ENCODE results near the gene PODXL2. TPM values are rescaled to one million over a fixed set of nuclear protein-coding genes. Genes with fewer than 3 reads are reported as not detected.

Gene PODXL2
- total RNA-seq, 1 experiment from 2014 or later: 15.3 TPM

DNA sequence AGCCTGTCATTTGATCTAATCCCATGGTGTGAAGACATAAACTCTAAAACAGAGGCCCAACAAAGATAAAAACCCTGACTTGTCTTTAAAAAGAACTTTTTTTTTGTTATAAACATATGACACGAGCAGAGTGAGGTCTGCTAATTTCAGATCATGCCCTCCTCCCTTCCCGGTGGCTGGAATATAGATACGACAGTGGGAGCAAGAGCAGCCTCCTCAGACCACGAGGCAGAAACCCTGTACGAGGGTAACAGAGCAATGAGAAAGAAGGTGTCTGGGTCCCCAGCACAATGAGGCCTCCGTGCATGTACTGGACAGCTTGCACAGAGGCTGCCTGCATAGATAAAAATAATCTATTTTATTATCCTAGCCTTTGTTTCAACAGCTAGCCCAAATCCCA, 44.3 kb upstream of the PODXL2 start:
- H3K9me3 ChIP-seq (ENCODE audit: control insufficient read depth, insufficient read depth, low read depth, low read length): no peaks in the 10 kb centered on the region
- ATAC-seq (no peak), DNase-seq (ENCODE audit: low read depth, low spot score) (no peak)
- H3K4me3 ChIP-seq (ENCODE audit: low read depth in 2 of 2, low read length in 2 of 2): no peak overlapping the region
- intact Hi-C loops (cut with micrococcal nuclease; ENCODE audit: unreplicated experiment) (no loop called here), in situ Hi-C loops (cut with HindIII; ENCODE audit: low pct_unique_long_range_greater_than_20kb, low sequenced_read_pairs) (no loop called here)
- ChIA-PET POLR2A (interaction anchor here (0.5 to 0.7 kb wide), 2 partner anchors 19 to 1051 kb away, joined by 3 to 15 read pairs; no protein-coding TSS in a partner anchor), CTCF (interaction anchor here (2.2 kb wide), 1 partner anchor 9 kb away, joined by 8 read pairs; no protein-coding TSS in a partner anchor)
- peaks cover 8% of the 10 kb centered on the region for H3K4me1 ChIP-seq (ENCODE audit: control insufficient read depth, insufficient read depth, low read length)
- H3K27me3 ChIP-seq (ENCODE audit: control insufficient read depth, insufficient read depth, low read length): no peaks in the 10 kb centered on the region
- no peak overlapping the region for H3K27ac ChIP-seq (ENCODE audit: low read length)
- TF ChIP-seq SIN3A (IDR thresholded peaks at IDR 0.05; ENCODE audit: borderline replicate concordance, insufficient read depth, low read depth, low read length) (no peak), CTCF (IDR thresholded peaks at IDR 0.05) (no peak), TCF7L2 (IDR thresholded peaks at IDR 0.05; ENCODE audit: low read depth, low read length) (no peak), POLR2AphosphoS5 (IDR thresholded peaks at IDR 0.05; ENCODE audit: low read depth, low read length) (no peak)
- TF ChIP-seq, protein P1, sequence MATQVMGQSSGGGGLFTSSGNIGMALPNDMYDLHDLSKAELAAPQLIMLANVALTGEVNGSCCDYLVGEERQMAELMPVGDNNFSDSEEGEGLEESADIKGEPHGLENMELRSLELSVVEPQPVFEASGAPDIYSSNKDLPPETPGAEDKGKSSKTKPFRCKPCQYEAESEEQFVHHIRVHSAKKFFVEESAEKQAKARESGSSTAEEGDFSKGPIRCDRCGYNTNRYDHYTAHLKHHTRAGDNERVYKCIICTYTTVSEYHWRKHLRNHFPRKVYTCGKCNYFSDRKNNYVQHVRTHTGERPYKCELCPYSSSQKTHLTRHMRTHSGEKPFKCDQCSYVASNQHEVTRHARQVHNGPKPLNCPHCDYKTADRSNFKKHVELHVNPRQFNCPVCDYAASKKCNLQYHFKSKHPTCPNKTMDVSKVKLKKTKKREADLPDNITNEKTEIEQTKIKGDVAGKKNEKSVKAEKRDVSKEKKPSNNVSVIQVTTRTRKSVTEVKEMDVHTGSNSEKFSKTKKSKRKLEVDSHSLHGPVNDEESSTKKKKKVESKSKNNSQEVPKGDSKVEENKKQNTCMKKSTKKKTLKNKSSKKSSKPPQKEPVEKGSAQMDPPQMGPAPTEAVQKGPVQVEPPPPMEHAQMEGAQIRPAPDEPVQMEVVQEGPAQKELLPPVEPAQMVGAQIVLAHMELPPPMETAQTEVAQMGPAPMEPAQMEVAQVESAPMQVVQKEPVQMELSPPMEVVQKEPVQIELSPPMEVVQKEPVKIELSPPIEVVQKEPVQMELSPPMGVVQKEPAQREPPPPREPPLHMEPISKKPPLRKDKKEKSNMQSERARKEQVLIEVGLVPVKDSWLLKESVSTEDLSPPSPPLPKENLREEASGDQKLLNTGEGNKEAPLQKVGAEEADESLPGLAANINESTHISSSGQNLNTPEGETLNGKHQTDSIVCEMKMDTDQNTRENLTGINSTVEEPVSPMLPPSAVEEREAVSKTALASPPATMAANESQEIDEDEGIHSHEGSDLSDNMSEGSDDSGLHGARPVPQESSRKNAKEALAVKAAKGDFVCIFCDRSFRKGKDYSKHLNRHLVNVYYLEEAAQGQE (IDR thresholded peaks at IDR 0.05; ENCODE audit: insufficient read depth in 1 of 2, low read depth in 2 of 2, low read length in 1 of 2): no peak
- no peaks in the 10 kb centered on the region; the same call in 1 of the 2 replicates for H3K36me3 ChIP-seq (ENCODE audit: control insufficient read depth, insufficient read depth, low read length)
- BruUV-seq (replicated peaks): no TSS peak

- no TSS peak for BruUV-seq (replicated peaks)
- TF ChIP-seq CTCF (IDR thresholded peaks at IDR 0.05) (no peak), POLR2AphosphoS5 (IDR thresholded peaks at IDR 0.05; ENCODE audit: low read depth, low read length) (no peak), TCF7L2 (IDR thresholded peaks at IDR 0.05; ENCODE audit: low read depth, low read length) (no peak), SIN3A (IDR thresholded peaks at IDR 0.05; ENCODE audit: borderline replicate concordance, insufficient read depth, low read depth, low read length) (no peak)
- TF ChIP-seq, protein P1 (IDR thresholded peaks at IDR 0.05; ENCODE audit: insufficient read depth in 1 of 2, low read depth in 2 of 2, low read length in 1 of 2): no peak
- Histone ChIP-seq H3K27me3 (ENCODE audit: control insufficient read depth, insufficient read depth, low read length) (no peaks in the 10 kb centered on the region), H3K4me1 (ENCODE audit: control insufficient read depth, insufficient read depth, low read length) (peaks cover 8% of the 10 kb centered on the region), H3K4me3 (ENCODE audit: low read depth in 2 of 2, low read length in 2 of 2) (no peak overlapping the region), H3K36me3 (ENCODE audit: control insufficient read depth, insufficient read depth, low read length) (peaks cover 2% of the 10 kb centered on the region; the same call in 1 of the 2 replicates), H3K27ac (ENCODE audit: low read length) (no peak overlapping the region), H3K9me3 (ENCODE audit: control insufficient read depth, insufficient read depth, low read depth, low read length) (no peaks in the 10 kb centered on the region)
- DNase-seq (ENCODE audit: low read depth, low spot score) (no peak), ATAC-seq (no peak)
- POLR2A ChIA-PET: no interaction called here
- in situ Hi-C loops (cut with HindIII; ENCODE audit: low pct_unique_long_range_greater_than_20kb, low sequenced_read_pairs) (no loop called here), intact Hi-C loops (cut with micrococcal nuclease; ENCODE audit: unreplicated experiment) (no loop called here)
- CTCF ChIA-PET: interaction anchor here (2.2 kb wide), 1 partner anchor 10 kb away, joined by 8 read pairs; no protein-coding TSS in a partner anchor
Measured at GRCh38 chr3:127585163-127585812, 43.7 kb upstream of the PODXL2 start.

Measured in Panc1 (cell line).